SK-N-MC (cell line): ENCODE data around the gene KNG1.
A peak's percentile ranks its signal among the peaks of the same experiment; 100 is the strongest.

Experiments
- DNase-seq: peaks from one replicate; pipeline ENCODE4 v3.0.0-alpha.2; 2011; ENCODE audit warnings: low read depth, low spot score
- H3K27ac ChIP-seq: fragments of 200-600 bp; sonication (generic); 2 replicates; pipeline ENCODE4 v1.5.1; 2016; ENCODE audit warnings: mixed run types
- H3K36me3 ChIP-seq: fragments of 200-600 bp; sonication (generic); 2 replicates; pipeline ENCODE4 v1.6.1; 2017; ENCODE audit warnings: antibody characterized with exemption, low read length, mixed read lengths; ENCODE audit not compliant: insufficient read depth
- H3K4me3 ChIP-seq: fragments of 200-600 bp; sonication (generic); 2 replicates; pipeline ENCODE4 v1.5.1; 2016
- H3K9ac ChIP-seq: fragments of 200-600 bp; sonication (generic); 2 replicates; pipeline ENCODE4 v1.8.0; 2017; ENCODE audit warnings: mixed run types, mixed read lengths; ENCODE audit not compliant: insufficient read length
- H3K9me3 ChIP-seq: fragments of 200-600 bp; sonication (generic); 2 replicates; pipeline ENCODE4 v1.6.1; 2017; ENCODE audit warnings: low read depth, mild to moderate bottlenecking, antibody characterized with exemption, low read length, moderate library complexity, mixed read lengths
- EZH2 ChIP-seq: fragments of 200-600 bp; sonication (generic); IDR thresholded peaks from one replicate; pipeline ENCODE4 v1.6.1; 2017; ENCODE audit warnings: antibody characterized with exemption
- FOXP2 ChIP-seq: optimal IDR thresholded peaks from 2 replicates; pipeline ENCODE3; 2011; ENCODE audit warnings: mild to moderate bottlenecking, moderate library complexity; ENCODE audit not compliant: insufficient read depth; ENCODE audit errors: extremely low read length, control extremely low read depth
- POLR2AphosphoS5 ChIP-seq: IDR thresholded peaks from 2 replicates; pipeline ENCODE4 v1.6.1; 2012; ENCODE audit warnings: mild to moderate bottlenecking, low read depth, low read length, borderline replicate concordance

The KNG1 gene

DNA sequence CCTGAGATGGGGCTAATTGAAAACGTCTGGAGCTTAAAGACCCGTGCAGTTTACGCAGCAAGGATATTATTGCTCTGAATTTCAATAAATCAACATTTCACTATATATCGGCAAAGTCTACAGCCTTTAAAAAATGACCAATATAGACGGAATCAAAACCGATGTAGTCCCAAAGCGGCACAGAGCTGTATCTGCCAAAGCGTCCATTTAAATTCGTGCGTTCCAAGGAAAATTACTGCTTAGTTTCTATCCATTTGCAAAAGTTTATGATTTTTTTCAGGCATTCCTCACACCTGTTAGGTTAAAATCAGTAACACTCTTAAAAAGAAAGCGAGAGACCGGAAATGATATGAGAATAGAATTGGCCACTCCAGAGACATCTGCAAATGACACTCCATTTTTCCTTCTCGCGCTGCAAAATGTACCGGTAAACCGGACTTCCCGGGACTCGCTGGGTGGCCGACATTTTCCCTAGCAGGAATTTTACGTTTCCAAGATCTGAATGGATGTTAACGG lies 65.4 kb downstream of the KNG1 start:
- TF ChIP-seq EZH2: no peak
- no peak for TF ChIP-seq FOXP2
- no peak for TF ChIP-seq POLR2AphosphoS5
- Histone ChIP-seq H3K4me3 (peak overlapping the region; percentile 99), H3K9me3 (no peaks in the 10 kb centered on the region), H3K27ac (peak overlapping the region; percentile 98), H3K9ac (peak overlapping the region; percentile 100), H3K36me3 (peaks cover 41% of the 10 kb centered on the region)
- DNase-seq: no peak

DNA sequence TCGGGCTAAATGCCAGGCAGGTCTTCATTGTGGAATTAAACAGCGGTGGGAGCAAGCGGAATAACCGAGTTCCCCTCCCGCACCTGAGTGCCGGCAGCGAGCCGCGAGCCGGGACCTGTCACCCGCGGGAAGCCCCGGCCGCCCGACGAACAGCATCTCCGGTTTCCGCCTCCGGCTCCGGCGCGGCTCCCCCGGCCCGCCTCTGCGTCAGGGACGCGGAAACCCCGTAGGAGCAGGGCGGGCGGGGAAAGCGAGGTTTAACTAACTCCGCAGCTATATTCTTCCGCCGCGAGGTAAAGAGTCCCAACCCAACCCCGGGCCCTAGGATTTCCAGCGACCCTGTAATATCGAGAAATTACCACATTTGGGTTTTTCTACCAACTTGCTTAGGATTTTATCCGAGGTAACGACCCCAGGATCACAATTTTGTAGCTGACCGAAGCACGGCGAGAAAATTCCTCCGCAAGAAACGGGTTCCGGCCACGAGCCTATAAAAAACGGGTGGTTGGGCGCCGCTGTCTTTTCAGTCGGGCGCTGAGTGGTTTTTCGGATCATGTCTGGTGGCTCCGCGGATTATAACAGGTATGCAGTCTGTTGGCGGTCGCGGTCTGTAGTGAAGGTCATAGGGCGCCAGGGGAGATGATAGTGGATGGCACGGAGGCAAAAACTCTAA lies 66.0 kb downstream of the KNG1 start, which contains the start of gene EIF4A2:
TSS of gene EIF4A2 (plus strand) at position 520 of the 673 bp plus-strand sequence. CDS start at position 554, 34 bp downstream.
- Histone ChIP-seq H3K27ac (peak within 1 kb of the TSS; percentile 98), H3K4me3 (peak within 1 kb of the TSS; percentile 99), H3K36me3 (peaks cover 47% of the 10 kb centered on the region), H3K9ac (peak within 1 kb of the TSS; percentile 100), H3K9me3 (no peaks in the 10 kb centered on the region)
- peak; percentile 87 for DNase-seq
- TF ChIP-seq FOXP2 (no peak), POLR2AphosphoS5 (peak; percentile 99)

DNA sequence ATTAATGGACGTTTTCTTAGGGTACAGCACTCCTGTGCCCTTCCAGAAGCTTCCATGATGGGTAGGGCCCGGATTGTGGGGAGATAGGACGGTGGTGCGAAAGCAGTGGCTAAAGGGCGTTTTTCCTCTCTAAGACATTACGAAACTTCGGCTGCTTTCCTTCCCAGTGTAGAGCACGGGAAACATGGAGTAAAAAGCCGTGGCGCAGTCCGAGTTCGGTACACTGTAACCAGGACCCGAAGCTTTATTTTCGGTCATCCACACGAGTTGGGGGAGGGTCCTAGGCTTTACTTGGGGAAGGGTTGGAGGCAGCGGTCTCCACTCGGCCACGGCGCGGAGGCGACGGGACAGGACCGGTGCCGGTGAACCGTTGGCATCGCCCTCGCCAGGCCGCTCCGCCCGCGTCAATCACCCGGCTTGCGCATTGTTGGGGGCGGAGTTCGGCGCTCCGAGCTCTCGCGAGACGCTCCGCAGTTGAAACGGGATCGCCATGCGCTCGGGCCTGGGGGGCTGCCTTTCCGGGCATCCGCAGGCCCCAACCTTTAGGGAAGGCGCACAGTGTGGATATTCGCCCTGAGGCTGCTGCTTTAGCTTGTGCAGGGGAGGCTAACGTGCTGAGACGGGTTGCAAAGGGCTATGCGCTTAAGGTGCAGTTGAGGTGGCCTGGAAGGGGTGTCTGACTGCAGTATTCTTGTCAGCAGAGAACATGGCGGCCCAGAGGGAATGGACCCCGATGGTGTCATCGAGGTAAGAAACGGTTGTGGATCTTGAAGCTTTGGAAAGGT lies 66.8 kb downstream of the KNG1 start:
- Histone ChIP-seq H3K27ac (peak overlapping the region; percentile 98), H3K4me3 (peak overlapping the region; percentile 99), H3K9me3 (no peaks in the 10 kb centered on the region), H3K9ac (peak overlapping the region; percentile 100), H3K36me3 (peaks cover 54% of the 10 kb centered on the region)
- TF ChIP-seq FOXP2 (no peak), POLR2AphosphoS5 (peak; percentile 69), EZH2 (no peak)
- DNase-seq: no peak

DNA sequence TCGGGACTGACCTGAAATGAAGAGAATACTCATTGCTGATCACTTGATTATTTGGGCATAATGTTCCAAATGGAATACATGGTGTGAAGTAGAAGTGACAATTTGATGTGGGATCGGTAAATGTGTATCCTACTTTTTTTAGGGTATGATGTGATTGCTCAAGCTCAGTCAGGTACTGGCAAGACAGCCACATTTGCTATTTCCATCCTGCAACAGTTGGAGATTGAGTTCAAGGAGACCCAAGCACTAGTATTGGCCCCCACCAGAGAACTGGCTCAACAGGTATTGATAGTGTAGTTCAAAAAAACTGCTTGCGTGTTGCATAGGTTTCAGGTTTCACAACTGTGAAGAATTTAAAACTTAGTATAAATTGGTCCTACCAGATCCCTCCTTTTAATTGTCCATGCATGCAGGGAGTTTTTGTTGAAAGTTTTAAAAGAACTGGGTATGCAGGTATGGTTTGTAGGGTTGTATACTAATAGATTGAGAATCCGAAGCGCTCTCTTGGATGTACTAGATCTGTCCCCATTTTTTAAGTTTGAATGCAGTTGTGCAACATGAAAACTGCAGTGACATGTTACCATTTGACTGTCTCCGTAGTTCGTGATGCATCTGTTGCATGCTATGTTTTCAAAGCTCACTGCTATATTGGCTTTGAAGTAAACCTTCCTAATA lies 67.8 kb downstream of the KNG1 start:
- H3K9me3 ChIP-seq: no peaks in the 10 kb centered on the region

DNA sequence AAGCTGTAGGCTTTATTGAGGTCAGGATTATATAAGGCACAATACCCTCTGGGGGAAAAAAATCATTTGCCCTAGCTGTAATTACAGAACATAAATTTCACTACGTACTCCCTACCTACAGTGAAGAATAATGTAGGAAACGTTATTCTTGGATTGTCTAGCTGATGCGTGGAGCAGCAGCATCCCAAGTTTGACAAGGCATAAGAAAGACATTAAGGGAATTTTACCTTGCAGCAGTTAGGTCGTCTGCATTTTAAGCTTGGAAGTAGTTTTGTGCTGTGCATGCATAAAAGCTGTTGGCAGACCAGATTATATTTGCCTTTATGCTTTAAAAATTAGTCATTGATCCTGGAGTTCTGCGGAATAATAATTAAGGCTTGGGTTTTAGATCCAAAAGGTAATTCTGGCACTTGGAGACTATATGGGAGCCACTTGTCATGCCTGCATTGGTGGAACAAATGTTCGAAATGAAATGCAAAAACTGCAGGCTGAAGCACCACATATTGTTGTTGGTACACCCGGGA lies 68.4 kb downstream of the KNG1 start:
- TF ChIP-seq FOXP2 (no peak), POLR2AphosphoS5 (no peak)
- peak overlapping the region; percentile 98 for H3K27ac ChIP-seq
- H3K9me3 ChIP-seq: no peaks in the 10 kb centered on the region
- H3K36me3 ChIP-seq: peaks cover 70% of the 10 kb centered on the region
- DNase-seq: no peak
- peak overlapping the region; percentile 100 for H3K9ac ChIP-seq
- H3K4me3 ChIP-seq: peak overlapping the region; percentile 99

More for the DNA sequence above, 67.8 kb downstream of the KNG1 start:
- no peak for DNase-seq
- peak overlapping the region; percentile 98 for H3K27ac ChIP-seq
- peak overlapping the region; percentile 100 for H3K9ac ChIP-seq
- peaks cover 64% of the 10 kb centered on the region for H3K36me3 ChIP-seq
- H3K4me3 ChIP-seq: peak overlapping the region; percentile 99
- TF ChIP-seq FOXP2 (no peak), POLR2AphosphoS5 (no peak), EZH2 (no peak)

DNA sequence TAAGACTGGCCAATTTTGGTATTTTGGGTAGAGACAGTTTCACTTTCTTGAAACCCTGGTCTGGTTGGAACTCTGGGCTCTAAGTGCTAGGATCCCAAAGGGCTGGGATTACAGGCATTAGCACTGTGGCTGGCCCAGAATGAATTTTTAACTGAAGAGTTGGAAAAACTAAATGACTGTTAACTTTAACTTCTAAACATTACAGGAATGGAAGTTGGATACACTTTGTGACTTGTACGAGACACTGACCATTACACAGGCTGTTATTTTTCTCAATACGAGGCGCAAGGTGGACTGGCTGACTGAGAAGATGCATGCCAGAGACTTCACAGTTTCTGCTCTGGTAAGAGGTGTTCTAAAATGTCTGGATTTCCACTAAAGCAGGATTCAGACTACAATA lies 69.8 kb downstream of the KNG1 start:
- Histone ChIP-seq H3K4me3 (peak overlapping the region; percentile 99), H3K36me3 (peaks cover 84% of the 10 kb centered on the region)
- TF ChIP-seq EZH2 (no peak), POLR2AphosphoS5 (no peak), FOXP2 (no peak)

DNA sequence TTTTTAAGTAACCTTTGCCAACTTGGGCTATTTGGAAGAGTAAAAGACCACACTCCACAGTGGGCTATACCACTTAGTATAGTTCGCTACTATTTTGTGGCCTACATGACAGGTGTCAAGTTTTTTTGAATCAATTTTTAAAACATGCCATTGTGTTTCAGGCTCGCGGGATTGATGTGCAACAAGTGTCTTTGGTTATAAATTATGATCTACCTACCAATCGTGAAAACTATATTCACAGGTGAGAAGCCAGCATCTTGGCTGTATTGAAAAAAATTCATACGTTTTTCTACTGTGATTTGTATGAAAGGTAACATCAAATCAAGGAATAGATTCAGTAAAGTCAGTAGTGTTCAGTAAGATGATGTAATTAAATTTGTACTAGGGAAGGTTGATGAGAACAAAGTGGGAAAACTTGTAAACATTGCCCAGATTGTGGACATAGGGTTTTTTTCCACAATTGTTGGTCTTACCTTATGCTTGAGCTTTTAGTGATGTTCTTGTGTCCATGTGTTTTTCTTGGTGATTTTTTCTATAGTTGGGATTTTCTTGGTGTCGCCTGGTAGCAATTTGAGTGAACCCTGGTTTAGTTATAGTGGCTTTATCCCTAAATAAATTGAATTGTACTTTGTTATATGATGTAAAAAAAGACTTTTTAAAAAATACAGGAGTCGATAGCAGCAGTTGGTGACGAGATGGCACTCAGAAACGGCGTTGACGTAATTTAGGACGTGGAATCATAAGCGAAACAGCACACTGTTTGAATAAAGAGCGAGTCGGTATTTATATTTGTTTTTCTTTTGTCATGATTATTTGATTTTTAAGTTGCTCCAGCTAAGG lies 70.7 kb downstream of the KNG1 start:
- no peak for DNase-seq
- peaks cover 93% of the 10 kb centered on the region for H3K36me3 ChIP-seq
- TF ChIP-seq POLR2AphosphoS5 (no peak), EZH2 (no peak), FOXP2 (no peak)
- peak overlapping the region; percentile 98 for H3K27ac ChIP-seq
- H3K4me3 ChIP-seq: peak overlapping the region; percentile 99
- no peaks in the 10 kb centered on the region for H3K9me3 ChIP-seq
- H3K9ac ChIP-seq: peak overlapping the region; percentile 37

More for the DNA sequence above, 69.8 kb downstream of the KNG1 start:
- no peak for DNase-seq
- peak overlapping the region; percentile 98 for H3K27ac ChIP-seq
- peak overlapping the region; percentile 100 for H3K9ac ChIP-seq
- no peaks in the 10 kb centered on the region for H3K9me3 ChIP-seq
